ENCODE measurements around the gene ZCCHC14. TPM values are rescaled to one million over a fixed set of nuclear protein-coding genes. Genes with fewer than 3 reads are reported as not detected.
A peak's percentile ranks its signal among the peaks of the same experiment; 100 is the strongest.
"Not testable (repeated sequence)": the region's sequence is repeated elsewhere in the genome, so short reads cannot be mapped to it uniquely, and the experiment has no call there.

Gene ZCCHC14
- total RNA-seq, 1 donor from 2014 or later = 13.2 TPM

DNA sequence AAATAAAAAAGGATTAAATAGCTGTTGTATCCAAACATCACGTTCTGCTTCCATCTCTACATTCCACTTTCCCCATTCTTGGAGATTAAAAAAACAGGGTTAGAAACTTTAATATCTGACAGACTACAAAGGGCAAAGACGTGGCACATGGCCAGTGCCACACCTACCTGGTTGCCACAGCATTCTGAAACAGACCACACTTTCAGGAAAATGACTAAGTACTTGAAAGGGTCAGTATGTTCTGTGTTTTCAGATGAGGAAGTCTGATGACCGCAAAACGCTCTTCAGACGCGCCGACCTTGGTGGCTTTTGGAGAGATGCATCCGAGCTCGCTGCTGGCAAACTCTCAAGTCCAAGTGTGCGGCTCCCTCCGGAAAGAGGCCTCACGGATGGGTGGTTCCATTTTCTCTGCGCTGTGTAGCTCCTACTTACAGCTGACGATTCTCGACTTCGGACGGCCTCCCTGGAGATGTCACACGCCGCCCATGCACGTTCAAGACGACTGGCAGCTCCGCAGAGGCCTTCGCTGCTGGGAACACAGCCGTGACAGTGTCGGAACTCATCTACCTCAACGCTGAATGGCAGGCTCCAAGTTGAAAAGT is 85.2 kb downstream of the ZCCHC14 start:
- ATAC-seq (ENCODE audit: poor library complexity) (peak; percentile 38), DNase-seq (peak; percentile 74)
- intact Hi-C loops (cut with DNase I) = no loop called here

DNA sequence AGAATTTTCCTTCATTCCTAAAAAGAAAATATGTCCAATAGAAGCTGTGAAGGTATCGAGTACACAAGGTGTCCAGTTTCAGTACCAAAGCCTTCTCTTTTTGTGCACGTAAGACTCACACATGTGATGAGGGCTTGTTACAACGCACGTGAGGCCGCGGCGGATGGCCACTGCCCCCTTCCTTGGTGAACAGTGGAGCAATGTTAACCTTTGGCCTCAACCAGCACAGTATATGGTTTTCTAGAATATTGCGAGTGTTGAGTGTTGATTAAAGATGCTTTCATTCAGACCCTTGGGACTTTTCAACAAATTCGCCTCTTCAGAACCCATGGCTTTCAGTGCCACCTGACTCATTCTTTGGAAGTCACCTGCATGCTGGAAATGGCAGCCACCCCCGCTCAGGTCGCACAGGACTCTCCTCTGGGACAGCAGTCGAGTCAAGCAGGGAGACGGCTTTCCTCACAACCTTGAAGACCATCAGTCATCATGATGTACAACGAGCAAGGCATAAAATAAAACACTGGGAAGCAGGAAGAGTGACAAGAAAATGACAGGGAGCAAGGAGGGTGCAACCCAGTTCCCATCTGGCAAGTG is 86.2 kb downstream of the ZCCHC14 start:
- DNase-seq (no peak), ATAC-seq (ENCODE audit: poor library complexity) (no peak)
- intact Hi-C loops (cut with DNase I) = no loop called here

DNA sequence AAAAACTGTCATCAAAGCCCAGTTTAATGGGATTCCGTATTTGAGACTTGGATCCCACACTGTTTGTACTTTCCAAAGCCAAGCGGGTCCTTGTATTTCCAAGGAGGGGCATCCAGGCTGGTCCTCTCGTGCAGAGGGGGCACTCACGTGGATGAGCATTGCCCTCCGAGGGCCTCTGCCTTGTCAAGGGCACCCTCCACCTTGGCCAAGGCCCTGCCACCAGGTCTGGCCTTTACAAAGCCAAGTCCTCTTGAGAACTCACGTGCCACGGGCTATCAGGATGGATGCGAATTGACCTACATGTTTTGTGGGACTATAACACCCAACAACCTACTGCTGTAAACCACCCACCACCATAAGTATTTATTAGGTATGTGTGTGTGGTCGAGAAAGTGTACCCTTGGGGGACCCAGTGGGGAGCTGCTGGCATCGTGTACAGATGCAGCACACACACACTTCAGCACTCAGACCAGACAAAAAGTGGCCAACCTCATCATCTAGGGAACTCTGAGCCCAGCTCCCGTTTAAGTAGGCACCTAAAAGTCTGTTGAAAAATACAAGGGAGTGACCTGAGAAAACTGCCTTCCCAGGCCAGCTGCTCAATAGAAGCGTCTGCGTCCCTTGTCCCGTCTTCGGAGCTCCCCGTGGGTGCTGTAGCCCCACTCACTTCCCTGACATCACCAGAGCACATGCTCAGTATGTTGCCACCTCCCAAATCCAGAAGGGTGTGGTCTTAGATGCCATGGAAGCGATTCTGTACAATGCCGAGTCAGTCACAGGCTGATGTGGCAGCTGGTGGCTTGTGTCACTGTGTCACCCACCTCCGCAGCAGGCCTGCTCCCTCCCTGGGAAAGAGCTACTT is 87.8 kb downstream of the ZCCHC14 start:
- peak; percentile 18 for ATAC-seq (ENCODE audit: poor library complexity)
- intact Hi-C loops (cut with DNase I) = no loop called here
- no peak for DNase-seq

DNA sequence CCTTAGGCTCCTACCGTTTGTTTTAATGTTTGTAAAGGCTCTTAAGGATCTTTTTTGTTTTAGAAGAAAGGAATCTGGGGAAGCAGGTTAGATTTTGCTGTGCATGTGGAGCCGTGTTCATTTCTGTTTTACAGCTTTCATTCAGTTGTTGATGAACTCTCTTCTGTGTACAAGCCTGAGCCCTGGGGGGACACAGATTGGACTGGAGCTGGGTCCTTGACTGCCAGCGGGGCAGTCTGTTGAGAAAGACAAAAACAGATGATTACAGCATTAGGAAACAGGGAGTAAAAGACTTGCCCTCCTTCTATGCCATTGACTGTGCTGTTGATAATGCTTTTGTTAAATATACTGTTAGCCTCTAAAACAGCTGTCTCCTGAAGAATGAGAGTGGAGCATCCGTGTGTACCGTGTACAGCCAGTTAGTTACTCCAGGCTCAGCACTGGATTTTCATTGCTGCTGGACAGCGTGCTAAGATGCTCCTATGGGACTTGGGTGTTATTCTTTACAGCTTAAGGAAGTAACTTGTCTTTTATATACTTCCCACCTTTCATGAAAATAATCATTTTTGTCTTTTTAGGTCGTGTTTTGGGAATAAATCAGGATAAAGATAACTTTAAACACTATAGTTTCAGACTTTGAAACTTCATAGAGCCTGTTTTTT is 97.5 kb downstream of the ZCCHC14 start:
- ATAC-seq (ENCODE audit: poor library complexity) = no peak
- no peak for DNase-seq
- intact Hi-C loops (cut with DNase I) = no loop called here

DNA sequence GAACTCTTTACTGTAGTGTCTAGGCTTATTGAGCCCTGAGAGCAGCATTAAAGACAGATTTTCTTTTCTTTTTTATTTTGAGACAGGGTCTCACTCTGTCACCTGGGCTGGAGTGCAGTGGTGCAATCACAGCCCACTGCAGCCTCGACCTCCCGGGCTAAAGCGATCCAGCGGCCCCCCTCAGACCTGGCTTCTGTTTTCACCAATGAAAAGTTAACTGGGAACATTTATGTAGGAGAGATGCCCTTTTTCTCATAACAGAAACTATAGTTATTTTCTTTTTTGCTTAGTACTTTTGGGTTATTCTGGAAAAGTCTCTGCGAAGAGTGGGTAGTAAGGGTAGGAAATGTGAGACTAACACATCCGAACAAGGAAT is 99.2 kb downstream of the ZCCHC14 start:
- ATAC-seq (ENCODE audit: poor library complexity) (no peak), DNase-seq (no peak)
- intact Hi-C loops (cut with DNase I) = loop anchor here (5.0 kb wide), 1 partner anchor 76 kb away; the partner anchor contains the start of gene C16orf95

DNA sequence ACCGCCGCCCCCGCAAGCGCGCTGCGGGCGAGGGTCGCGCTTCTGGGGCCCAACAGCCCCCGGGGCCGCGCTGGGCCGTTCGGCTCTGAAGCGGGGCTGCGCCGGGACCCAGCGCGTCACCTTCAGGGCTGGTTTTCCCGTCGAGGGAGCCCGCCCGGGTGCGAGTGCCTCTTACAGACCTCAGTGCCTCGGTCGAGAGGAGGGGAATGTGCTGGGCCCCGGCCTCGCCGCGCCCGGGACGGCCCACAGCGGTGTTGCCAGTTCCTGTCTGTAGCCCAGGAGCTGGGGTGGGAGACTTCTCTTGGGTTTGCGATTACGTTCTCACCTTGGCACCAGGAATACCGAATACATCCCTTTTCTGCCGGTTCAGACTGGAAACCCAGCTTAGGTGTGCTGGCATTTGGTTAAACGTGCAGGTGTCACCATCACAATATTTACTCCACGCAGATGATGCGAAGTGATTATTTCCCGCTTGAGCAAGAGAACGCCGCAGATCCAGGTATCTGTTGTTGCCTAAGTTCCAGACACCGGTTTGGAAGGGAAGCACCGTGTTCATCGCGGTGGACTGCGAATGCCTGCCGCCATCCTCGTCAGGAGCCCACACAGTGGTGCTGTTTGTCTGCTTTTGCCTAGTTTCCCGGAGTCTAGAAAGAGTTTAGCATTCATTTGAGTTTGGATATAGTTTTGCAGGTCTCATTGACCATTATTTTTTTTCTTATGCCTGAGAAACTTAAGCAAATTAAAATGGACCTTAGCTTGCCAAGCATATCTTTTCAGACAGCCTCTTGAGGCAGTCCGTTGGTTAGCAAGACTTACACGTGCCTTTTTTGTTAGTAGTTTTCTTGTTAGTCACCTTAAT is 99.8 kb downstream of the ZCCHC14 start:
- intact Hi-C loops (cut with DNase I) = loop anchor here (5.0 kb wide), 1 partner anchor 76 kb away; the partner anchor contains the start of gene C16orf95
- DNase-seq = peak; percentile 62
- no peak for ATAC-seq (ENCODE audit: poor library complexity)

DNA sequence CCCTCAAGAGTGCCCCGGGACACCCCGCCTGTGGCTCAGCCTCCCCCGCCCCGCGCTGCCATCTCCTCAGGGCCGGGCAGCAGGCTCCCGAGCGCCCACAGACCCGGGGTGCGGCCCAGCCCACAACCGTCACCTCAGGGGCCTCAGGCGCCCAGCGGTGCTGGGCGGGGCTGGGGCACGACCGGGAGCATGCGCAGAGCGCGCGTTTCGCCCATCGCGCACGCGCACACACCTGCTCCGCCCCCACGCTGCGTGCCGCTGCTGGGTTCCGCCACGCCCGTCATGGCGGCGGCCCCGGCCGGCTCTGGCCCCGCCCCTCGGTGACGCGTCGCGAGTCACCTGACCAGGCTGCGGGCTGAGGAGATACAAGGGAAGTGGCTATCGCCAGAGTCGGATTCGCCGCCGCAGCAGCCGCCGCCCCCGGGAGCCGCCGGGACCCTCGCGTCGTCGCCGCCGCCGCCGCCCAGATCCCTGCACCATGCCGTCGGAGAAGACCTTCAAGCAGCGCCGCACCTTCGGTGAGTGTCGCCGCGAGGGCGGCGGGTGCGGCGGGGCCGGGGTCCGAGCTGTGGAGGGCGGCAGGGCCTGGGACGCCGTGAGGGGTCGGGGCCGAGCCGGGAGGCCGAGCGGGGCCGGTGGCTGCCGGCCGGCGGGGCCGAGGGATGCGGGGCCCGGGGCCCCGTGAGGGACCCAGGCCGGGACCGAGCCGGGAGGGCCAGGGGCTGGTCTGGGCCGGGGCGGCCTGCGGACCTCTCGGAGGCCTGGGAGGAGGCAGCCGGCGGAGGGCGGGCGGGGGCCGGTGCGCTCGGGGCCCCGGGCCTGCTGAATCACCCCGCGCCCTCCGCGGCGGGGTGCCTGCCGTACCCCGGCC is 100.6 kb downstream of the ZCCHC14 start, which contains the start of gene MAP1LC3B:
TSS of gene MAP1LC3B (plus strand) at position 387 of the 871 bp plus-strand sequence. CDS start at position 479, 92 bp downstream.
- DNase-seq (peak; percentile 98), ATAC-seq (ENCODE audit: poor library complexity) (peak; percentile 94)
- intact Hi-C loops (cut with DNase I) = loop anchor here (5.0 kb wide), 1 partner anchor 75 kb away; the partner anchor contains the start of gene C16orf95

DNA sequence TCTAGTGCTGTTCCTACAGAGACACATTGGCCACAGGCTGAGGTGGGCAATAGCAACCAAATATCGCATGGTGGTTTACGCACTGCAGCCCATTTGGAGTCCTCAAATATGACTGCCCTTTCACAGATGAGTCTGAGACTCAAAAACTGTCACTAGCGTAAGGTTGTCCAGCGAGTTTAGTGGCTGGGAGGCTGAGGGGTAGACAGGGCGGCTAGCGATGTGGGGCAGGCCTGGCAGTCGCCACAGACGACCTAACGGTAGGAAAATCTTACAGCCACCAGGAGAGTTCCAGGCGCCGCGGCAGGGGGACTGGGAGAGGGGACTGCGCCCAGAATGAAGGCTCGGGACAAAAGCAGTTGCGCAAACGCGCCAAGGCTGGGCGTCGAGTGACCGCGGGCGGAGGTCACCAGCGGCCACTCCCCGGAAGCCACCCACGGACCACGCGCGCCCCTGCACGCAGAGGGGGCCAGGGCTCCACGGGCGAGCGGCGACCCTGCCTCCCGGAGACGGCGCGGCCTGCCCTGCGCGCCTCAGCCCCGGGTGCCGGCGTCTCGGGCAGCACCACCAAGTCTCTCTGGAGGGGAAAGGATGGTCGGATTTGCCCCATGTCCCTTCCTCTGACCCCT is 101.4 kb downstream of the ZCCHC14 start:
- peak; percentile 45 for ATAC-seq (ENCODE audit: poor library complexity)
- DNase-seq = peak; percentile 86
- intact Hi-C loops (cut with DNase I) = loop anchor here (5.0 kb wide), 1 partner anchor 74 kb away; the partner anchor contains the start of gene C16orf95

DNA sequence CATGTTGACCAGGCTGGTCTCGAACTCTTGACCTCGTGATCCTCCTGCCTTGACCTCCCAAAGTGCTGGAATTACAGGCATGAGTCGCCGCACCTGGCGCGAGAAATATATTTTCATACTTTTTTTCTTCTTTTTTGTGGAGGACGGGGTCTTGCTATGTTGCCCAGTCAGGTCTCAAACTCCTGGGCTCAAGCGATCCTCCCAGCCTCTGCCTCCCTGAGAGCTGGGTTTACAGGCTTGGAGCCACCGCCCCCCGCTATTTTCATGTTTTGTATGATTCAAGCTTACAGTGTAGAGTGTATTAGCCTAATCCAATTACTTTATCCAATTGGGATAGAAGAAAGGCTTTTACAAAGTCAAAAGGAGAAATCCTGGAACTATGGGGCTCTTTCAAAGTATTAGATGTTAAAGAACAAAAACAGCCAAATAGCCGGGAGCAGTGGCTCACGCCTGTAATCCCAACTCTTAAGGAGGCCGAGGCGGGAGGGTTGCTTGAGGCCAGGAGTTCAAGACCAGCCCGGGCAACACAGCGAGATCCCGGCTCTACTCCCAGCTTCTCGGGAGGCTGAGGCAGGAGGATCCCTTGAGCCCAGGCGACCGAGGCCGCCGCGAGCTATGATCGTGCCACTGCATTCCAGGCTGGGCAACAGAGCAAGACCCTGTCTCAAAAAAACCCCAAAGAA is 102.0 kb downstream of the ZCCHC14 start:
- ATAC-seq (ENCODE audit: poor library complexity) = no peak
- intact Hi-C loops (cut with DNase I) = loop anchor here (5.0 kb wide), 1 partner anchor 73 kb away; the partner anchor contains the start of gene C16orf95
- DNase-seq = no peak

DNA sequence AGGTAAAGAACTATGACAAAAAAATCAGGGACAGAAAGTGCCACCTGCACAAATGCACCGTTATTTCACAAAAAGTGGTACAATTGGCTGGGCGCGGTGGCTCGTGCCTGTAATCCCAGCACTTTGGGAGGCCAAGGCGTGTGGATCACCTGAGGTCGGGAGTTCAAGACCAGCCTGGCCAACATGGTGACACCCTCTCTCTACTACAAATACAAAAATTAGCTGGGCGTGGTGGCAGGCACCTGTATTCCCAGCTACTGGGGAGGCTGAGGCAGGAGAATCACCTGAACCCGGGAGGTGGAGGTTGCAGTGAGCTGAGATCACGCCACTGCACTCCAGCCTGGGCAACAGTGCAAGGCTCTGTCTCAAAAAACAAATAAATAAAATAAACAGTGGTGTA is 102.9 kb downstream of the ZCCHC14 start:
- ATAC-seq (ENCODE audit: poor library complexity); DNase-seq: not testable (repeated sequence)
- intact Hi-C loops (cut with DNase I) = loop anchor here (5.0 kb wide), 1 partner anchor 73 kb away; the partner anchor contains the start of gene C16orf95

DNA sequence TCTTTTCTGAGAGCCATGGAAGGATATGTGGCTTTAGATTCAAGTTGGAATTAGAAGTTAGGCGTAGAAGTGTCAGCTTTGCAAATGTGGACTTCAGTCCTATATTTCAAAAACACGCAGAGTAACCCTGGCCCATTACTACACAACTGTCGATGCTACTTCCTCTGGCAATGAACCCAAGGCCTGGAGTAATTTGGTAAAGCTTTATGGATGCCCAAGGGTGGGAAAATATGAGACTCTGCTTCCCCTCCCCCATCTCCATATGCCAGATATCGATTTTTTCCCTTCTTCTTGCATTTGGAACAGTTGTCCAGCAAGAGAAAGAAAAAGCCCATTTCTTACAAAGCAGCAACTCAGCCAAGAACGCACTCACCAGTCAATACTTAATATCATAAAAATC is 103.6 kb downstream of the ZCCHC14 start:
- ATAC-seq (ENCODE audit: poor library complexity) (no peak), DNase-seq (no peak)
- intact Hi-C loops (cut with DNase I) = no loop called here

DNA sequence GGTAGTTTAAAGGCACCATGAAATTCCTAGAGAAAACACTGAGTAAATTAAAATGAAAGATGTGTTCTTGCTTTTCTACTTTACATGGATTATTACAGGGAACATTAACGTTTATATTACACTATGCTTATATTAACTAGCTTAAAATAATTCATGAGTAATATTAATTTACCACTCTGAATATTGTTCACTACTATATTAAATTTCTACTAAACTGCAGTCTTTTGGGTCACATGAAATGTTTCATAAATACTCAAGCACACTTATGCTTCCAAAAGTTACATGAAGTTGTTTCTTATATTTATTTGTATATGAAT is 104.0 kb downstream of the ZCCHC14 start:
- intact Hi-C loops (cut with DNase I) = no loop called here
- DNase-seq (no peak), ATAC-seq (ENCODE audit: poor library complexity) (no peak)

DNA sequence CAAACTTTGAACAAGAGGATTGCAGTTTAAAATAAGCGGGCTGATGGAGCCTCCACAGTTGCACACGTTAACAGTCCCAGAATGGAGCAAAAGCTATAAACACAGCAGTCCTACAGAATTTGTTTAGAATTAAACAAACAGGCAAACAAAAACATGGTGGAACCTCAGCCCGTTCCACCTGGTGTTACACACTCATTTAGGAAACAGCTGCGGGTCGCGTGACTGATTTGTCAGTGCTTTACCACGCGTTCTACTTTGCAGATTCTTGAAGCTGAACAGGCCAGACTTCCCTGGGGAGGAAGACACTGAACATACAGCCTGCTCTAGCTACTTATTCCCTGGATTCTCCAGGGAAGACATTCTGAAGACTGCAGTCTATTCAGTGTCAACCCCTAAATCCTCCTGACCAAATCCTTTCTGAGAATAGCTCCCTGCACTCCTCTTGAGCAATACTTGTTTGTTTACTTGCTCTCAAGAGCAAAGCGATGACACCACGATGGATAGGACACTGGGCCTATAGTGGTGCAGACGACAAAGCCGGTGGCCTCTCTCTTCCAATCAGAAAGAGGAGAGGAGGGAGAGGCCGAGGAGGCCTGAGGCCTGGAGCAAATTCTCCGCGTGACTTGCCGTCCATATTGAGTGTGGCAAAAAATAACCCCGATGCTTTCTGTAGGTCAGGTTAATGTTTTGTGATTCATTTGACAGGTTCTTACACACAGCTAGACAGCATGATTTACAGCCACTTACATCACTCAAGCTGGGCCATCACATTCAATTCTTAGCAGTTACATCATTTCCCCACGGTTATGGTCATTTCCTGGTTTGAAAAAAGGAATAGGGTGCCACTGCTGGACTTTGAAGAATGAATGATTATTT is 104.6 kb downstream of the ZCCHC14 start:
- DNase-seq = peak; percentile 92
- intact Hi-C loops (cut with DNase I) = no loop called here
- ATAC-seq (ENCODE audit: poor library complexity) = peak; percentile 67

DNA sequence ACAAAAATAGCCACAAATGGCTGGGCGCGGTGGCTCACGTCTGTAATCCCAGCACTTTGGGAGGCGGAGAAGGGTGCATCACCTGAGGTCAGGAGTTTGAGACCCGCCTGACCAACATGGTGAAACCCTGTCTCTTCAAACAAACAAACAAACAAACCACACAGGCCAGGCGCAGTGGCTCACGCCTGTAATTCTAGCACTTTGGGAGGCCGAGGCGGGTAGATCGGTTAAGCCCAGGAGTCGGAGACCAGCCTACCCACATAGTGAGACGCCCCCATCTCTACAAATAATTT is 108.0 kb downstream of the ZCCHC14 start:
- ATAC-seq (ENCODE audit: poor library complexity); DNase-seq: not testable (repeated sequence)
- intact Hi-C loops (cut with DNase I) = loop anchor here (5.0 kb wide), 1 partner anchor 58 kb away; no protein-coding TSS in a partner anchor

DNA sequence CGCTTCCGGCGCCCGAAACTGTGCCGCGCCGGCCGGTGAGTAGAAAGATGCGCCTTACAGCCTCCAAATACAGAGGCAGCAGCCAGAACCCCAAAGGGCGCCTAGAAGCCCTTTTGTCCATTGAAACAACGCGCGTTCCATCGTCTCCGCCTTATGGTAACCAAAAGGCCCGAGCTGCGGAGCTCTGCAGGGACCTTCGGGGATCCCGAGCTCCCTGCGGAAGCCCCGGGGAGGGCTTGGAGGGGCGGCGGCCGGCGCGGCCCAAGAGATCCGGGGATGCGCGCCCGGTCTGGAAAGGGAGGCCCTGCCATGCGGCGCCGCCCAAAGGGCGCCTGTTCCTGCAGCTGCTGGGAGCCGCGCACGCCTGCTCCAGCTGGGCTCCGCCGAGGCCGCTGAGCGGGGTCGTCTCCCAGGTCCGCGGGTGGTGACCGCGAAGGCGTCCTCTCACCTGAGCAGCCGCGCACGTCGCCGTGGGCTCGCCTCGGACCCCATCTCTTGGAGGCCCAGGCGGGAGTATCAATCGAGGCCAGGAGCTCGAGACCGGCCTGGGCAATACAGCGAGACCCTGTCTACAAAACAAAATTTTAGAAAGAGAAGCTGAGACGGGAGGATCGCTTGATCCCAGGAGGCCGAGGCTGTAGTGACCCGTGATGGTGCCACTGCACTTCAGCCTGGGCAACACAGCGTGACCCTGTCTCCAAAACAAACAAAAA is 108.5 kb downstream of the ZCCHC14 start:
- intact Hi-C loops (cut with DNase I) = loop anchor here (5.0 kb wide), 1 partner anchor 57 kb away; no protein-coding TSS in a partner anchor
- peak; percentile 80 for DNase-seq
- ATAC-seq (ENCODE audit: poor library complexity) = peak; percentile 47
